PC-9 (cell line): ENCODE results near the gene INTS11. TPM values are rescaled to one million over a fixed set of nuclear protein-coding genes. Genes with fewer than 3 reads are reported as not detected.

Source experiments
- BruUV-seq: library from RNA; stranded (reverse); fragments of 400-500 nt; replicated peaks from 2 replicates; lab custom pipeline; 2021; lab: Mats Ljungman, UMichigan
- CTCF ChIA-PET: fragments of 300-600 bp; sonication (Branson Sonifier 250); formaldehyde crosslinking; loops from one replicate; lab custom pipeline; 2022; ENCODE audit warnings: antibody characterized with exemption; lab: Charles Lee
- POLR2A ChIA-PET: fragments of 300-600 bp; sonication (Branson Sonifier 250); formaldehyde crosslinking; loops from one replicate; lab custom pipeline; 2022; ENCODE audit warnings: antibody characterized with exemption; ENCODE audit not compliant: unreplicated experiment; lab: Charles Lee
- DNase-seq, 2 experiments: peaks; one replicate each; pipeline versions ENCODE4 v3.0.0 to v3.0.0-alpha.2; 2015 to 2022; ENCODE audit warnings: mixed read lengths in 1 of 2
- H2AFZ ChIP-seq: fragments of 200-600 bp; sonication (generic); 2 replicates; pipeline ENCODE4 v1.8.1; 2017; ENCODE audit warnings: antibody characterized with exemption
- H3F3A ChIP-seq: fragments of 200-600 bp; sonication (generic); 2 replicates; pipeline ENCODE4 v1.8.1; 2017; ENCODE audit warnings: antibody characterized with exemption, mild to moderate bottlenecking, low read depth; ENCODE audit not compliant: insufficient read depth
- H3K27ac ChIP-seq: fragments of 200-600 bp; sonication (generic); 2 replicates; pipeline ENCODE4 v1.6.1; 2016; ENCODE audit warnings: mixed run types
- H3K27me3 ChIP-seq: fragments of 200-600 bp; sonication (generic); 2 replicates; pipeline ENCODE4 v1.6.1; 2016; ENCODE audit warnings: low read depth, mixed run types; ENCODE audit not compliant: insufficient read depth
- H3K36me3 ChIP-seq: fragments of 200-600 bp; sonication (generic); 2 replicates; pipeline ENCODE4 v1.6.1; 2016; ENCODE audit warnings: low read depth, mixed run types
- H3K4me1 ChIP-seq: fragments of 200-600 bp; sonication (generic); replicated peaks from 2 replicates; pipeline ENCODE4 v1.6.1; 2016; ENCODE audit warnings: mixed run types; ENCODE audit not compliant: insufficient read depth
- H3K4me2 ChIP-seq: fragments of 200-600 bp; sonication (generic); 2 replicates; pipeline ENCODE4 v1.6.1; 2017; ENCODE audit warnings: mixed run types
- H3K4me3 ChIP-seq: fragments of 200-600 bp; sonication (generic); 2 replicates; pipeline ENCODE4 v1.6.1; 2016; ENCODE audit warnings: mixed run types
- H3K79me2 ChIP-seq: fragments of 200-600 bp; sonication (generic); 2 replicates; pipeline ENCODE4 v1.6.1; 2017; ENCODE audit warnings: low read depth, mixed run types
- H3K9me2 ChIP-seq: fragments of 200-600 bp; sonication (generic); 2 replicates; pipeline ENCODE4 v1.8.1; 2017; ENCODE audit warnings: mild to moderate bottlenecking; ENCODE audit not compliant: insufficient read depth
- H3K9me3 ChIP-seq: fragments of 200-600 bp; sonication (generic); 2 replicates; pipeline ENCODE4 v1.8.1; 2016; ENCODE audit warnings: low read depth; ENCODE audit not compliant: insufficient read depth
- H4K20me1 ChIP-seq: fragments of 200-600 bp; sonication (generic); 2 replicates; pipeline ENCODE4 v1.8.1; 2017; ENCODE audit not compliant: insufficient read depth
- CTCF ChIP-seq: fragments of 200-600 bp; sonication (generic); conservative IDR thresholded peaks from 2 replicates; pipeline ENCODE4 v1.6.1; 2017; ENCODE audit warnings: mixed run types, antibody characterized with exemption, mild to moderate bottlenecking, moderate library complexity
- EZH2 ChIP-seq: fragments of 200-600 bp; sonication (generic); IDR thresholded peaks from 2 replicates; pipeline ENCODE4 v1.8.0; 2017; ENCODE audit warnings: antibody characterized with exemption, low read depth
- intact Hi-C: fragments of 100-400 bp; cut with micrococcal nuclease; formaldehyde crosslinking; loops from one replicate; pipeline ENCODE4 v1.10.0; 2022; ENCODE audit not compliant: unreplicated experiment
- total RNA-seq: library from RNA; stranded (reverse); gene quantifications from 2 replicates; pipeline ENCODE4 v1.2.3, GENCODE V29; 2021

Gene INTS11
- total RNA-seq, 1 experiment from 2014 or later = 130 TPM

DNA sequence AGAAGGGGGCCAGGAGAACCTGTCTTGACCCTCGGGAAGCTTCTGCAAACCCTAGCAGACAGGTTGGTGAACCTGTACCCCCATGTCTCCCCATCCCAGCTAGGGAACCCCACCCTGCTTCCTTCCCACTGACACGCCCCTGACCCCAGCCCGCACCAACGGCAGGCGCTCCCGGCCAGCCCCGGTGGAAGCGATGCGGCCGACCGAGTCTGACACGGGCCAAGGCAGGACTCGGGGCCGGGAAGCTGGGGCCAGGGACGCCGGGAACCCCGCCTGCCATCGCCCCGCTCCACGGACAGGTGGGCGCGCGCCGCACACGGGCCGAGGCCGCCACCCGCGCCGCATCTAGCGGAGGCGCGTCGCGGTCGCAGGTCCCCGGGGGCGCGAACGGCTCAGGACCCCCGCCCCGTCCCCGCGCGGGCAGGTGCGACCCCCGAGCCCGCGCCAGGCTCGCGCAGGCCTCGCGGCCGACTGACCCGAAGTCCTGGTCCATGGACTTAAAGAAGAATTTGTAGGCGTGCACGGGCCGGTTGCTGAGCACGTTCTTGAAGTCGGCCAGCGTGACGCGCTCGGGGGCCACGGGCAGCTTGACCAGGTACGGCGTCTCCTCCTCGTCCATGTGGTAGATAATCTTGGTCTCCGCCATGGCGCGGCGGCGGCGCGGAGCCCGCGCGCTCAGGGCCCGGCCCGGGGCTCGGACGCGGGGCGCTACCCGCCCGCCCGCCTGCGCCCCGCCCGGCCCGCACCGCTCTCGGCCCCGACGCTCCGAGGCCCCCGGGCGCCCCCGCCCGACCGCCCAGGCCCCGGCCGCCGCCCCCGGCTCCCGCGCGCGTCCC lies 24.2 kb upstream of the INTS11 start:
- H3K4me2 ChIP-seq = peak overlapping the region; percentile 93
- H2AFZ ChIP-seq = peak overlapping the region; percentile 16
- peaks cover 49% of the 10 kb centered on the region for H3K79me2 ChIP-seq
- peaks cover 65% of the 10 kb centered on the region for H3F3A ChIP-seq
- no peaks in the 10 kb centered on the region for H3K36me3 ChIP-seq
- no TSS peak for BruUV-seq
- TF ChIP-seq EZH2 (no peak), CTCF (no peak)
- H3K4me3 ChIP-seq = peak overlapping the region; percentile 85
- POLR2A ChIA-PET = interaction anchor here (0.6 kb wide), 1 partner anchor 186 kb away, joined by 4 read pairs; no protein-coding TSS in a partner anchor
- H3K27me3 ChIP-seq = no peaks in the 10 kb centered on the region
- H3K9me2 ChIP-seq = no peaks in the 10 kb centered on the region
- peak overlapping the region; percentile 56 for H3K27ac ChIP-seq
- intact Hi-C loops = loop anchor here (5.0 to 10.0 kb wide), 2 partner anchors 76 to 86 kb away; partner anchors contain the start of genes UBE2J2 and VWA1
- DNase-seq = no peak
- H3K9me3 ChIP-seq = no peaks in the 10 kb centered on the region
- CTCF ChIA-PET = interaction anchor here (0.6 to 1.0 kb wide), 2 partner anchors 27 to 479 kb away, joined by 4 read pairs; partner anchors contain the start of gene AURKAIP1
- H3K4me1 ChIP-seq = peaks cover 41% of the 10 kb centered on the region
- H4K20me1 ChIP-seq = no peaks in the 10 kb centered on the region

DNA sequence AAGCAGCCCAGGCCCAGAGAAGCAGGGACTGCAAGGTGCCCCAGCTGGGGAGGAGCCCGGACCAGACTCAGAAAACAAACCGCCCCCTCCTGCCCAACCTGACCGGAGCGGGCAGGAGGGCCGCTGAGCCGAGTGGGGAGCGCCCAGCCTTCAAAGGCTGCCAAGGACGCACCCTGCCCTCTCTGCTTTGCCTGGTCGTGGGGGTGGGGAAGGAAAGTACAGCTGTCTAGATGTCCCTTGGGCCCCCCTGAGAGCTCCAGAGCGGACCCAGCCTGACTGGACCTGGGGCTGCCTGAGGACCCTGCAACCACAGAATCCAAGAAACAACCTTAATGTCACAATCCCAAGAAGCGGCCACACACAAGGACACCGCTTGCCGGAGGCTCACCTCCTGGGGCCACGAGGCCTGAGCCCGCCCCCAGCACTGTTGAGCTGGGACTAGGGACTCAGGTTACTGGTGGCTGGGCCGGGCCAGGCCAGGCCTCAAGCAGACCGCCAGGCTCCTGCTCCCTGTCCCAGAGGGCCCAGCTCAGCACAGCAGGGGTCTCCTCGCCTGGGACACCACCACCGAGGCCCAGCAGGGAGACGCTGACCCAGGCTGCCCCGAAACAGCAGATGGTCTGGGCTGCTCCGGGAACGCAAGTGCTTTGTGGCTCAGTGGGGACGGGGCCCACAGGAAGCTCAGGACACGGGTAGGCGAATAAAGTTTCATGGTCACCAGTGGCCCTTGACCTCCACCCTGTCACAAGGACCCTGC lies 23.4 kb upstream of the INTS11 start:
- Histone ChIP-seq H3K27me3 (no peaks in the 10 kb centered on the region), H3K79me2 (peaks cover 57% of the 10 kb centered on the region), H3K4me3 (peak overlapping the region; percentile 85), H3K36me3 (no peaks in the 10 kb centered on the region), H3F3A (peaks cover 62% of the 10 kb centered on the region), H3K9me2 (no peaks in the 10 kb centered on the region), H2AFZ (peak overlapping the region; percentile 16; the same call in 1 of the 2 replicates), H3K4me1 (peaks cover 49% of the 10 kb centered on the region), H3K4me2 (peak overlapping the region; percentile 93), H4K20me1 (no peaks in the 10 kb centered on the region), H3K9me3 (no peaks in the 10 kb centered on the region), H3K27ac (peak overlapping the region; percentile 56)
- intact Hi-C loops = loop anchor here (5.0 to 10.0 kb wide), 2 partner anchors 76 to 87 kb away; partner anchors contain the start of genes UBE2J2 and VWA1
- ChIA-PET POLR2A (interaction anchor here (0.5 to 0.7 kb wide), 3 partner anchors 185 to 340 kb away, joined by 3 to 5 read pairs (median 4); no protein-coding TSS in a partner anchor), CTCF (interaction anchor here (0.6 to 1.0 kb wide), 4 partner anchors 27 to 478 kb away, joined by 3 to 5 read pairs (median 4); partner anchors contain the start of gene AURKAIP1)
- TF ChIP-seq EZH2 = no peak
- no peak for TF ChIP-seq CTCF
- peak; percentile 77 to 78 for DNase-seq
- BruUV-seq = TSS peak; percentile 11

- no peak overlapping the region for H2AFZ ChIP-seq
- H3K79me2 ChIP-seq = peaks cover 58% of the 10 kb centered on the region
- H3K36me3 ChIP-seq = peaks cover under 1% of the 10 kb centered on the region; the same call in 1 of the 2 replicates
- no peaks in the 10 kb centered on the region for H4K20me1 ChIP-seq
- H3K9me2 ChIP-seq = no peaks in the 10 kb centered on the region
- H3K4me1 ChIP-seq = peaks cover 55% of the 10 kb centered on the region
- no TSS peak for BruUV-seq
- peaks cover 62% of the 10 kb centered on the region for H3F3A ChIP-seq
- H3K9me3 ChIP-seq = no peaks in the 10 kb centered on the region
- H3K27ac ChIP-seq = peak overlapping the region; percentile 92
- ChIA-PET CTCF (no interaction called here), POLR2A (interaction anchor here (0.5 to 0.7 kb wide), 2 partner anchors 204 to 339 kb away, joined by 3 to 5 read pairs; no protein-coding TSS in a partner anchor)
- peak overlapping the region; percentile 93 for H3K4me2 ChIP-seq
- no peaks in the 10 kb centered on the region for H3K27me3 ChIP-seq
- no peak for TF ChIP-seq CTCF
- TF ChIP-seq EZH2 = no peak
- no peak for DNase-seq
- peak overlapping the region; percentile 85 for H3K4me3 ChIP-seq
- intact Hi-C loops = loop anchor here (5.0 to 10.0 kb wide), 2 partner anchors 75 to 88 kb away; partner anchors contain the start of genes UBE2J2 and VWA1
Measured at GRCh38 chr1:1347026-1347595, 22.7 kb upstream of the INTS11 start.
